Naive thymus-derived CD4-positive, alpha-beta T cell (primary cell): Measurements from ENCODE around the gene CENPP. TPM values are rescaled to one million over a fixed set of nuclear protein-coding genes. Genes with fewer than 3 reads are reported as not detected.

Experiments
- ATAC-seq: fragments of 150-1000 bp; cut with Tn5 transposase; 2 replicates; pipeline ENCODE4 v1.10.0; 2021; ENCODE audit warnings: mild to moderate bottlenecking, moderate library complexity
- CTCF ChIA-PET: fragments of 350-600 bp; sonication (Branson Sonifier 250); formaldehyde crosslinking; loops from one replicate; lab custom pipeline; 2021; ENCODE audit warnings: antibody characterized with exemption; lab: Charles Lee
- POLR2A ChIA-PET: fragments of 350-600 bp; sonication (Branson Sonifier 250); formaldehyde crosslinking; loops from one replicate; lab custom pipeline; 2021; ENCODE audit warnings: antibody characterized with exemption, inconsistent platforms; lab: Charles Lee
- DNase-seq, 9 donors: peaks; one replicate each; pipeline versions ENCODE4 v3.0.0 to v3.0.0-alpha.2; 2020 to 2022; ENCODE audit warnings: mixed read lengths in 1 of 9
- H3K27ac ChIP-seq: one replicate; pipeline ENCODE4 v1.7.0; 2013; ENCODE audit warnings: mild to moderate bottlenecking, low read depth, low read length, moderate library complexity
- H3K27me3 ChIP-seq, 2 donors: one replicate each; pipeline ENCODE4 v1.7.0; 2013; ENCODE audit warnings: low read length in 2 of 2, mild to moderate bottlenecking in 2 of 2, moderate library complexity in 2 of 2; ENCODE audit not compliant: control insufficient read depth in 2 of 2, insufficient read depth in 2 of 2
- H3K36me3 ChIP-seq, 3 experiments: 1 replicate in 2 of 3; 2 replicates in 1 of 3; pipeline ENCODE4 v1.7.0; 2013; ENCODE audit warnings: low read length in 3 of 3, mild to moderate bottlenecking in 3 of 3, moderate library complexity in 1 of 3; ENCODE audit not compliant: insufficient read depth in 3 of 3, control insufficient read depth in 2 of 3
- H3K4me1 ChIP-seq, 2 donors: one replicate each; pipeline ENCODE4 v1.7.0; 2013; ENCODE audit warnings: low read length in 2 of 2, mild to moderate bottlenecking in 2 of 2, moderate library complexity in 1 of 2; ENCODE audit not compliant: control insufficient read depth in 2 of 2, insufficient read depth in 2 of 2
- H3K4me3 ChIP-seq: 2 replicates; pipeline ENCODE4 v1.7.0; 2013; ENCODE audit warnings: mild to moderate bottlenecking, low read length
- H3K9me3 ChIP-seq, 3 experiments: 1 replicate in 2 of 3; 2 replicates in 1 of 3; pipeline ENCODE4 v1.7.0; 2013; ENCODE audit warnings: low read length in 3 of 3; ENCODE audit not compliant: control insufficient read depth in 2 of 3
- H3K27ac Mint-ChIP-seq, 9 donors: one replicate each; pipeline ENCODE4 v1.8.0; 2020 to 2022; ENCODE audit warnings: mixed read lengths in 9 of 9, mild to moderate bottlenecking in 8 of 9, moderate library complexity in 5 of 9, inconsistent platforms in 2 of 9
- H3K27me3 Mint-ChIP-seq, 5 donors: one replicate each; pipeline ENCODE4 v1.8.0; 2021 to 2022; ENCODE audit warnings: mixed read lengths in 5 of 5, mild to moderate bottlenecking in 1 of 5
- H3K36me3 Mint-ChIP-seq, 5 donors: one replicate each; pipeline ENCODE4 v1.8.0; 2020 to 2022; ENCODE audit warnings: mixed read lengths in 5 of 5, mild to moderate bottlenecking in 3 of 5, inconsistent platforms in 1 of 5
- H3K4me1 Mint-ChIP-seq, 7 donors: one replicate each; pipeline ENCODE4 v1.8.0; 2020 to 2022; ENCODE audit warnings: mixed read lengths in 7 of 7, mild to moderate bottlenecking in 3 of 7, inconsistent platforms in 1 of 7
- H3K4me3 Mint-ChIP-seq, 10 donors: one replicate each; pipeline ENCODE4 v1.8.0; 2020 to 2022; ENCODE audit warnings: mild to moderate bottlenecking in 10 of 10, mixed read lengths in 10 of 10, moderate library complexity in 6 of 10, inconsistent platforms in 2 of 10
- H3K9me3 Mint-ChIP-seq, 11 donors: one replicate each; pipeline ENCODE4 v1.8.0; 2020 to 2022; ENCODE audit warnings: mixed read lengths in 11 of 11, mild to moderate bottlenecking in 4 of 11, inconsistent platforms in 1 of 11, moderate library complexity in 1 of 11
- intact Hi-C, 2 donors: fragments of 100-400 bp; cut with micrococcal nuclease; formaldehyde crosslinking; loops; one replicate each; pipeline ENCODE4 v1.15.1; 2023
- polyA plus RNA-seq, 2 donors: library from polyadenylated mRNA; unstranded; fragments of 300-500 nt; fragmentation: Illumina TruSeq; gene quantifications; one replicate each; pipeline ENCODE4 v1.2.3, GENCODE V29; 2021
- total RNA-seq, 6 experiments: library from RNA in 5 of 6; stranded (reverse) in 5 of 6; gene quantifications; 1 replicate in 5 of 6; 2 replicates in 1 of 6; pipeline ENCODE4 v1.2.3 and lab custom pipeline; 2021 to 2026

Gene CENPP
- total and polyA plus RNA-seq, 7 experiments from 2014 or later, result 1.2 to 24.3 (median 3.8) TPM

DNA sequence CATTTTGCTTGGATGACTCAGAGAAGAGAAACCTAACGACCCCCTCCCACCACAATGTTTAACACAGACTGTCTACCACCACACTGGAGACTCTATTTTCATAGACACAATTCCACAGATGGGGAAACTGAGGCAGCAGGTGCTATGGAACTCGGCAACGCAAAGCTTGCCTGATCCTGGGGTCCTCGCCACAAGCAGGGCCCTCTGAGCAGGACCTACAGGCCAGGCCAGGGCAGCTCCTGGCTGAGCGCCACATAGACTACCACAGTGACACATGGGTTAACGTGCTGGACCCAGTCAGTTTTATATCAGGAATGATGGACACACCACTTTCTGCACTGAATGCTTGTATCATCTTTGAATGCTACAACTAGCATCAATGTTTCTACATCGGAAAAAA is 332.4 kb downstream of the CENPP start:
- Mint-ChIP-seq H3K9me3 (no peaks in the 10 kb centered on the region), H3K4me1 (peaks cover 7 to 19% (median 13%) of the 10 kb centered on the region in 7 donors), H3K27ac (no peak overlapping the region), H3K36me3 (peaks cover under 1 to 27% (median 1%) of the 10 kb centered on the region in 5 donors), H3K4me3 (no peak overlapping the region), H3K27me3 (no peaks in the 10 kb centered on the region)
- DNase-seq (no peak), ATAC-seq (no peak)
- intact Hi-C loops, result no loop called here
- H3K4me1 ChIP-seq, result no peaks in the 10 kb centered on the region
- no peaks in the 10 kb centered on the region for H3K27me3 ChIP-seq
- ChIA-PET CTCF (interaction anchor here (1.7 kb wide), 1 partner anchor 9 kb away, joined by 4 read pairs; no protein-coding TSS in a partner anchor), POLR2A (no interaction called here)
- H3K9me3 ChIP-seq, result no peaks in the 10 kb centered on the region
- H3K36me3 ChIP-seq, result peaks cover 0 to 57% (median 7%) of the 10 kb centered on the region in 3 experiments
- no peak overlapping the region for H3K27ac ChIP-seq
- H3K4me3 ChIP-seq, result no peak overlapping the region

- Mint-ChIP-seq H3K27ac (no peak overlapping the region), H3K36me3 (peaks cover 0 to 25% (median 1%) of the 10 kb centered on the region in 5 donors), H3K27me3 (no peaks in the 10 kb centered on the region), H3K4me1 (peaks cover 12 to 23% (median 18%) of the 10 kb centered on the region in 7 donors), H3K4me3 (no peak overlapping the region), H3K9me3 (no peaks in the 10 kb centered on the region)
- Histone ChIP-seq H3K4me3 (no peak overlapping the region), H3K4me1 (no peaks in the 10 kb centered on the region), H3K36me3 (peaks cover 0 to 54% (median 6%) of the 10 kb centered on the region in 3 experiments), H3K27ac (no peak overlapping the region), H3K27me3 (no peaks in the 10 kb centered on the region), H3K9me3 (no peaks in the 10 kb centered on the region)
- ChIA-PET POLR2A (interaction anchor here (0.8 kb wide), 1 partner anchor 1296 kb away, joined by 3 read pairs; no protein-coding TSS in a partner anchor), CTCF (no interaction called here)
- DNase-seq (no peak), ATAC-seq (no peak)
- intact Hi-C loops, result no loop called here
Measured at GRCh38 chr9:92658611-92659010, 332.9 kb downstream of the CENPP start.

- Mint-ChIP-seq H3K9me3 (no peaks in the 10 kb centered on the region), H3K4me1 (peaks cover 13 to 32% (median 23%) of the 10 kb centered on the region in 7 donors), H3K36me3 (peaks cover 0 to 21% (median 1%) of the 10 kb centered on the region in 5 donors), H3K27ac (no peak overlapping the region), H3K27me3 (no peaks in the 10 kb centered on the region), H3K4me3 (no peak overlapping the region)
- H3K27me3 ChIP-seq, result no peaks in the 10 kb centered on the region
- ATAC-seq (no peak), DNase-seq (no peak)
- ChIA-PET POLR2A (no interaction called here), CTCF (no interaction called here)
- H3K36me3 ChIP-seq, result peaks cover 0 to 46% (median 0%) of the 10 kb centered on the region in 3 experiments
- peaks cover under 1 to 5% of the 10 kb centered on the region in 2 donors for H3K4me1 ChIP-seq
- no peak overlapping the region for H3K4me3 ChIP-seq
- no peaks in the 10 kb centered on the region for H3K9me3 ChIP-seq
- intact Hi-C loops, result no loop called here
- H3K27ac ChIP-seq, result no peak overlapping the region
Measured at GRCh38 chr9:92659601-92660000, 333.8 kb downstream of the CENPP start.

GRCh38 chr9:92660266-92660665 is 334.5 kb downstream of the CENPP start:
- DNase-seq (no peak), ATAC-seq (no peak)
- H3K27me3 Mint-ChIP-seq, result no peaks in the 10 kb centered on the region
- H3K36me3 Mint-ChIP-seq, result peaks cover 0 to 19% (median 1%) of the 10 kb centered on the region in 5 donors
- peaks cover 8 to 12% of the 10 kb centered on the region in 2 donors for H3K4me1 ChIP-seq
- intact Hi-C loops, result no loop called here
- no peaks in the 10 kb centered on the region for H3K27me3 ChIP-seq
- H3K27ac ChIP-seq, result no peak overlapping the region
- H3K4me3 Mint-ChIP-seq, result no peak overlapping the region
- H3K4me3 ChIP-seq, result no peak overlapping the region
- H3K9me3 ChIP-seq, result no peaks in the 10 kb centered on the region
- H3K36me3 ChIP-seq, result peaks cover 0 to 39% (median 0%) of the 10 kb centered on the region in 3 experiments
- no peaks in the 10 kb centered on the region for H3K9me3 Mint-ChIP-seq
- H3K27ac Mint-ChIP-seq, result peak overlapping the region in 3 of 9 donors; percentile 13 to 36 (median 17)
- ChIA-PET CTCF (no interaction called here), POLR2A (no interaction called here)
- H3K4me1 Mint-ChIP-seq, result peaks cover 18 to 39% (median 29%) of the 10 kb centered on the region in 7 donors

GRCh38 chr9:92661127-92661526 is 335.4 kb downstream of the CENPP start:
- H3K27me3 ChIP-seq, result no peaks in the 10 kb centered on the region
- H3K4me3 Mint-ChIP-seq, result no peak overlapping the region
- H3K27me3 Mint-ChIP-seq, result no peaks in the 10 kb centered on the region
- intact Hi-C loops, result no loop called here
- no peaks in the 10 kb centered on the region for H3K9me3 ChIP-seq
- DNase-seq (no peak), ATAC-seq (no peak)
- no peak overlapping the region for H3K4me3 ChIP-seq
- no peak overlapping the region for H3K27ac ChIP-seq
- peaks cover 0 to 33% (median 0%) of the 10 kb centered on the region in 3 experiments for H3K36me3 ChIP-seq
- ChIA-PET POLR2A (no interaction called here), CTCF (no interaction called here)
- peaks cover 0 to 2% (median 0%) of the 10 kb centered on the region in 11 donors for H3K9me3 Mint-ChIP-seq
- no peak overlapping the region for H3K27ac Mint-ChIP-seq
- H3K4me1 ChIP-seq, result peaks cover 8 to 17% of the 10 kb centered on the region in 2 donors
- peaks cover 24 to 47% (median 34%) of the 10 kb centered on the region in 7 donors for H3K4me1 Mint-ChIP-seq
- H3K36me3 Mint-ChIP-seq, result peaks cover 0 to 14% (median 1%) of the 10 kb centered on the region in 5 donors

- POLR2A ChIA-PET, result no interaction called here
- Mint-ChIP-seq H3K4me3 (no peak overlapping the region), H3K9me3 (peaks cover 0 to 2% (median 0%) of the 10 kb centered on the region in 11 donors), H3K4me1 (peaks cover 26 to 52% (median 37%) of the 10 kb centered on the region in 7 donors), H3K27ac (peak overlapping the region in 1 of 9 donors; percentile 27), H3K27me3 (no peaks in the 10 kb centered on the region), H3K36me3 (peaks cover 0 to 11% (median 1%) of the 10 kb centered on the region in 5 donors)
- DNase-seq (no peak), ATAC-seq (no peak)
- Histone ChIP-seq H3K27me3 (no peaks in the 10 kb centered on the region), H3K36me3 (peaks cover 0 to 33% (median 0%) of the 10 kb centered on the region in 3 experiments), H3K9me3 (no peaks in the 10 kb centered on the region), H3K27ac (no peak overlapping the region), H3K4me3 (no peak overlapping the region), H3K4me1 (peaks cover 8 to 17% of the 10 kb centered on the region in 2 donors)
- CTCF ChIA-PET, result no interaction called here
- intact Hi-C loops, result no loop called here
Measured at GRCh38 chr9:92661743-92662142, 336.0 kb downstream of the CENPP start.

DNA sequence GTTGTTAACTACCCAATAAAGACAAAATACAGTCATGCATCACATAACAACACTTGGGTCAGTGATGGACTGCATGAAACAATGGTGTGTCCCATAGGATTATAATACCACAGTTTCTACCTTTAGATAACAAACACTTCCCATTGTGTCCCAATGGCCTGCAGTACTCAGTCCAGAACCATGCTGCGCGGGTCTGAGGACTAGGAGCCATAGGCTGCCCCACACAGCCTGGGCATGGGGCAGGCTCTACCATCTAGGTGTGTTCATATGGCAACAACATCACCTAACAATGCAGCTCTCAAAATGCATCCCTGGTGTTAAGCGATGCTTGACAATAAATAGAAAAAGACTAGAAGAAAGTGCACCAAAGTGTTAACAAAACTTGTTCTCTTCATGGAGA is 337.4 kb downstream of the CENPP start:
- no peaks in the 10 kb centered on the region for H3K27me3 ChIP-seq
- H3K9me3 ChIP-seq, result no peaks in the 10 kb centered on the region
- Mint-ChIP-seq H3K4me1 (peaks cover 33 to 63% (median 46%) of the 10 kb centered on the region in 7 donors), H3K27me3 (no peaks in the 10 kb centered on the region), H3K9me3 (peaks cover 0 to 2% (median 0%) of the 10 kb centered on the region in 11 donors), H3K36me3 (peaks cover 0 to 5% (median 1%) of the 10 kb centered on the region in 5 donors), H3K27ac (peak overlapping the region in 3 of 9 donors; percentile 23 to 56 (median 48)), H3K4me3 (no peak overlapping the region)
- CTCF ChIA-PET, result no interaction called here
- intact Hi-C loops, result no loop called here
- peaks cover 0 to 28% (median 0%) of the 10 kb centered on the region in 3 experiments for H3K36me3 ChIP-seq
- no peak overlapping the region for H3K4me3 ChIP-seq
- no peak overlapping the region for H3K27ac ChIP-seq
- no peak for ATAC-seq
- POLR2A ChIA-PET, result no interaction called here
- H3K4me1 ChIP-seq, result peaks cover 8 to 17% of the 10 kb centered on the region in 2 donors
- no peak for DNase-seq
